ENCODE results near the gene IKZF3.

GRCh38 chr17:39898088-39898487 lies 34.0 kb upstream of the IKZF3 start:
- no peak for TF ChIP-seq CTCF (IDR thresholded peaks at IDR 0.05)
- TF ChIP-seq EZH2phosphoT487 (IDR thresholded peaks at IDR 0.05; ENCODE audit: borderline replicate concordance, low read depth): no peak
- no peak for TF ChIP-seq ELF1 (IDR thresholded peaks at IDR 0.05)
- TF ChIP-seq IRF3 (IDR thresholded peaks at IDR 0.05; ENCODE audit: low read depth, low read length): no peak
- no peak for TF ChIP-seq USF2 (IDR thresholded peaks at IDR 0.05; ENCODE audit: borderline replicate concordance, low read depth, low read length)
- TF ChIP-seq RXRA (IDR thresholded peaks at IDR 0.05; ENCODE audit: borderline replicate concordance, low read depth): no peak
- no peak for TF ChIP-seq TAF1 (IDR thresholded peaks at IDR 0.05; ENCODE audit: borderline replicate concordance, low read depth, low read length)
- TF ChIP-seq EP300 (IDR thresholded peaks at IDR 0.05; ENCODE audit: borderline replicate concordance in 1 of 2, low read depth in 1 of 2, low read length in 1 of 2): no peak

All from SK-N-SH (cell line).